Measurements from ENCODE around the gene ARHGAP32.
"Not testable (repeated sequence)": the region's sequence is repeated elsewhere in the genome, so short reads cannot be mapped to it uniquely, and the experiment has no call there.

The ARHGAP32 gene

GRCh38 chr11:128927108-128927461 is 265.0 kb downstream of the ARHGAP32 start:
- DNase-seq: no peak

- DNase-seq: no peak
Measured at GRCh38 chr11:128926437-128927107, 265.6 kb downstream of the ARHGAP32 start.

DNA sequence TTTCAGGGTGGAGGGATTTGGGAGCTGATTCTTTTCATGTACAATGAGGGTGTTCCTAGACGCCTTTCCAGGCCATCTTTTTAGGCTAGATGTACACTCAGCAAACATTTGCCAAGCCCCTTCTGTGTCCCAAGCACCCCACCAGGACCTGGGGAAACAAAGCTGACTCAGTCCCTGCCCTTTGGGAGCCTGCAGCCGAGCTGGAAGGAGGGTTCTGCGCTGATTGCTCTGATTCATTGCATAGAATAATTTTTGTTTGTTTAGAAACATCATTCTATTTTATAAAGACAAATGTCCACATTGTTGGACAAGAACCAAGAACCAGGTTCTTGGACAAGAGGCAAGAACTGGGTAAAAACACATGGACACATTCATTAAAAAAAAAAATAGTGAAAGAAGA is 266.1 kb downstream of the ARHGAP32 start:
- DNase-seq: no peak

- DNase-seq: no peak
Measured at GRCh38 chr11:128925250-128925600, 266.9 kb downstream of the ARHGAP32 start.

DNA sequence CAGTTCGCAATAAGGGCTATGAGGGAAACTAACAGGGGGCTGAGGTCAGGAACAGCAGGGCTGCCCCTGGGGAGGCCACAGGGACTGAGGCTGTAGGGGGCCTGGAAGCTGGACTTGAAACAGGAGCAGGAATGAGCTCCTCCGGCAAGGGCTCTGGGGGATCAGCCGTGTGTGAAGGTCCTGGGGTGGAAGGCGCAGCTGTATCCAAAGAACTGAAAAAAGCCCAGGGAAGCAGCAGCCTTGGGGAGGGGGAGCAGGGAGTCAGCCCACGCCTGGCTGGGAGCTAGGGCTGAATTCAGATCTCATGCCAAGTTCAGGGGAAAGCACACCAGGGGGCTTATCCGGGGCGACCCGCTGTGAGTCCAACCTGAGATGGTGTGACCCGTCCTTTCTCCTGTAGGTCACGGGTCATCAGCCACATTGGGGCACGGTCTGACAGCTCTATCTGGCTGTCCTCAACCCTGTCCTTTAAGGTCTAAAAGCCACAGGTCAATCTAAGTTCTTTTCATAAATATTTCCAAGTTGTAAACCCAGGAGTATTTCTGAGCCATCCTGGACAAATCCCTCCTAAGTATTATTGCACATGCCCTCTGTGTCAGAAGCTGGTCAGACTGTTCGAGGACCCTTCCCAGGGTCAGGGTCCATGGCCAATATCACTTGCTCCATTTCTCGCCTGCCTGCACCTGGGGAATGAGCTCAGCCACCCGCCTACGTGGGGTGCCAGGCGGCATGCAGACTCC is 267.4 kb downstream of the ARHGAP32 start:
- no peak for DNase-seq

DNA sequence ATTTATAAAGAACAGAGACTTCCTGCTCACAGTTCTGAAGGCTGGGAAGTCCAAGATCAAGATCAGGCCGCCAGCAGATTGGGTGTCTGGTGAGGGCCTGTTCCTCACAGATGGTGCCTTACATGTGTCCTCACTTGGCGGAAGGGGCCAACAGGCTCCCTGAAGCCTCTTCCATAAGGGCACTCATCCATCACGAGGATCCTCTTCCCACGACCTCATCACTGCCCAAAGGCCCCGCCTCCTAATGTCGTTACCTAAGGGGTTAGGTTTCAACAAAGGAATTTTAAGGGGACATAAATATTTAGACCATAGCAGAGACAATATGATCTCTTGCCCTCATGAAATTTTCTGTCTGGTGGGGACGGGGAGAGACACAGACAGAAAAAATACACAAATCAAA is 268.0 kb downstream of the ARHGAP32 start:
- no peak for DNase-seq

DNA sequence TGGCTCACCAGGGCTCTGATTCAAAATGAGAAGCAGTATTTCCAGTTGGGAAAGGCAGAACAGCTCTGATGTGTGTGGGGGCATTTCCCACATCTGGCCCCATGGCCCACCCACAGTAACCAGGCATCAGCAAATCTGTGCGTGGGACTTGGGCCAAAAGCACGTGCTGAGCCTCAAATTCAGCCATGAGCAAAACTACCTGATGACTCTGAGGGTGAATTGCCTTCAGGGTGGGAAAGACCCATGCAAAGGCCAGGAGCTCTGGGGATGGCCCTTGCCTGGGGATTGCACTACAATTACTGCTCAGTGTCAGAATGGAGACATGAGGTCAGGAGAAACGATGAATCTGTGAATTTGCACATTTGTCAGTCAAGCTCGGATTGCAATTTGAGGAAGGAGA is 270.3 kb downstream of the ARHGAP32 start:
- no peak for DNase-seq

DNA sequence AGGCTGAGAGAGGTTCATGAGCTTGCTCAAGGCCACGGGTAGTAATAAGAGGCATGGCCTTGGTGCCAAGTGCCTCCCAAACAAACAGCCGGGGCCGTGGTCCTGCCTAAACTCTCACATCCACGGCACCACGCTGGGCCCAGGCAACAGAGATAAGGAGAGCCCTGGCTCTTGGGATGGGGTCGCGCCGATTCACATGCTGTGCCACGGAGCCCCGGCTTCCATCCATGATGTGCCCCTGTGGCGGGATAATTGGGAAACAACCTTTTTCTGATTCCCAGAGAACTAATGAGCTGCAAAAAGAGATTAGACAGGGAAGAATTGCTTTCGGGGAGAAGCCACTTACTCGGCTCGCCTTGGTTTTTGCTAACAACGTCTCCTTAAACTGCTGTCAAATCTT is 271.5 kb downstream of the ARHGAP32 start:
- no peak for DNase-seq

DNA sequence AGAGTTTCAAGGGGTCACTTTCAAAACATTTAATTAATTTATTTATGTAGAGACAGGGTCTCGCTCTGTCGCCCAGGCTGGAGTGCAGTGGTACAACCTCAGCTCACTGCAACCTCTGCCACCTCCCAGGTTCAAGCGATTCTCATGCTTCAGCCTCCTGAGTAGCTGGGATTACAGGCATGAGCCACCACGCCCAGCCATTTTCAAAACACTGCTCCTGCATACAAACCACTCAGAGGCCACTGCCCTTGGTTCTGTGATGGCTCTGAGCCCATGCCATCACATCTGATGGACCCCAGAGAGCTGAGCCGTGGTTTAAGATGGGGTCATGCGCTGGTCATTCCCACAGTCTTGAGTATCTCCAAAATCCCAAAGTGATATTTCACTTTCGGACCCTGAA is 272.5 kb downstream of the ARHGAP32 start:
- not testable (repeated sequence) for DNase-seq

DNA sequence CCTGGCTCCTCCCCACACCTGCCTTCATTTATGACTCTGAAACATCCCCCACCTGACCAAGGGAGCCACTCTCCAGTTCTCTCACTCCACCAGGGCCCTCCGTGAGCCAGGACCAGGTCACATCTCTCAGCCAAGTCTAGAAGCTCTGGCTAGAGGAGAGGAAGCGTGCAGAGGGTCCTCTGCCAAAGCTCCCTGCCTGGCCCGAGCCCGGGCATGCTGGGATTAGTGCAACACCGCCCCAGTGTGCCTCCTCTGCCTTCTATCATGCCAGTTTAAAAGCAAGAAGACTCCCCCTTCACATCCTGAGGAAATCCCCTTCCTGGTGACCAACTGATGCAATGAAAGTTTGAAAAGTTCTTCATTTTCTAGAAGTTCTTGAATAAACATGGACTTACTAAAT is 272.9 kb downstream of the ARHGAP32 start:
- DNase-seq: no peak

DNA sequence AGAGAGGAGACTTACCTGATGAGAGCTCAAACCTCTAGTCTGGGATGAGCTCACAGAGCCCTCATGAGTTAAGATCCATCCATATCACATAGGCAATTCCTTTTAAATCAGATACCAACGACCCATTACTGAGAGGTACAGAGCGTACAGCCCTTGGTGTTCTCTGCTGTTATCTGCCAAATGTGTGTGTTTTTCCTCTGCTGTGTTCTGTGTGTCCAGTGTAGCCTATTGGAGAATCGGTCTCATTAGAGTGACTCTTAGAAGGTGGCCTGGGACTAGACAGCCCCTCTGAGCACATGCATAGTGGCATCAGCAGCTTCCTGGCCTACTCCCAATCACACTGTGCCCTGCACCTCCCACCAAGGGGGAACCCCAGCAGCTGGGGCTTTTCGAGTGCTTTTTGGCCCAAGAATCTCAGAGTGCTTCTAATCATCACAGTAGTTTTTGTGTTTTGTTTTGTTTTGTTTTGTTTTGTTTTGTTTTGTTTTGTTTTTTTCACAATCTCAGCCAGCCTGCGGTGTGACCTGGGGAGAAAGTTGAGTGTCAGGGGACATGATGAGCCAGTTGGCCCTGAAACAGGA is 274.9 kb downstream of the ARHGAP32 start:
- no peak for DNase-seq

- DNase-seq: no peak
Measured at GRCh38 chr11:128916681-128917080, 275.4 kb downstream of the ARHGAP32 start.

GRCh38 chr11:128916037-128916572 is 276.0 kb downstream of the ARHGAP32 start:
- no peak for DNase-seq

DNA sequence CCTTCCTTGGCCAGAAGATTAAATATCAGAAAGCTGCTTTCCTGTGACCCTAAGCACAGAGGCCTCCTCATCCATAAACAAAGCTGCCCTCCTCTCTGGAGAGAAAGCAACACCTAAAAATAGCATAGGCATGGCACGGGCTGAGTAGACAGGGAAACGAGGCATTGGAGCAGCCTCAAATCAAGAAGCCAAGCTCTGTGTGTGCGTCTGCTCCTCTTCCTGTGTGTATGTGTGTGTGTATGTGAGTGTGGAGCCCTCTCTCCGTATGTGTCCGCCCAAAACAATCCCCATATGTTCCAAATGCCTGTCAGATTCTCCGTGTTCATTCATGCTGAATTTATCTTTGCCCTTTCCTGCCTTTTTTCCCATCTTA is 277.0 kb downstream of the ARHGAP32 start:
- DNase-seq: no peak

Measured in stimulated activated naive CD4-positive, alpha-beta T cell (primary cell).